Neural progenitor cell (in vitro differentiated cells): ENCODE results near the gene C6orf58. TPM values are rescaled to one million over a fixed set of nuclear protein-coding genes. Genes with fewer than 3 reads are reported as not detected.

Experiments used
- DNase-seq: peaks from one replicate; pipeline ENCODE4 v3.0.0-alpha.2; 2016; ENCODE audit warnings: low spot score
- H2AFZ ChIP-seq: fragments of 200-600 bp; sonication (generic); replicated peaks from 2 replicates; pipeline ENCODE4 v1.6.1; 2016; ENCODE audit warnings: antibody characterized with exemption
- H3F3A ChIP-seq: fragments of 200-600 bp; sonication (generic); 2 replicates; pipeline ENCODE4 v1.6.1; 2016; ENCODE audit warnings: antibody characterized with exemption, low read depth
- H3K27ac ChIP-seq: fragments of 200-600 bp; sonication (generic); 2 replicates; pipeline ENCODE4 v1.5.1; 2016; ENCODE audit warnings: mild to moderate bottlenecking
- H3K27me3 ChIP-seq: fragments of 200-600 bp; sonication (generic); 2 replicates; pipeline ENCODE4 v1.6.1; 2016; ENCODE audit warnings: mild to moderate bottlenecking, moderate library complexity
- H3K36me3 ChIP-seq: fragments of 200-600 bp; sonication (generic); 2 replicates; pipeline ENCODE4 v1.5.1; 2016
- H3K4me1 ChIP-seq: fragments of 200-600 bp; sonication (generic); 2 replicates; pipeline ENCODE4 v1.6.1; 2016; ENCODE audit warnings: mixed run types
- H3K4me2 ChIP-seq: fragments of 200-600 bp; sonication (generic); 2 replicates; pipeline ENCODE4 v1.6.1; 2016
- H3K4me3 ChIP-seq: fragments of 200-600 bp; sonication (generic); 2 replicates; pipeline ENCODE4 v1.5.1; 2016
- H3K79me2 ChIP-seq: fragments of 200-600 bp; sonication (generic); 2 replicates; pipeline ENCODE4 v1.6.1; 2016; ENCODE audit warnings: low read depth
- H3K9ac ChIP-seq: fragments of 200-600 bp; sonication (generic); 2 replicates; pipeline ENCODE4 v1.6.1; 2016
- H3K9me3 ChIP-seq: fragments of 200-600 bp; sonication (generic); 2 replicates; pipeline ENCODE4 v1.5.1; 2016; ENCODE audit warnings: low read depth
- H4K20me1 ChIP-seq: fragments of 200-600 bp; sonication (generic); 2 replicates; pipeline ENCODE4 v1.6.1; 2016; ENCODE audit warnings: low read depth
- H3K27ac Mint-ChIP-seq: 3 replicates; pipeline ENCODE4 v1.8.0; 2021; ENCODE audit warnings: mixed read lengths
- H3K27me3 Mint-ChIP-seq: 2 replicates; pipeline ENCODE4 v1.8.0; 2022; ENCODE audit warnings: low read depth, mild to moderate bottlenecking, inconsistent platforms, moderate library complexity, mixed read lengths; ENCODE audit not compliant: insufficient read depth
- H3K36me3 Mint-ChIP-seq: 3 replicates; pipeline ENCODE4 v1.8.0; 2021; ENCODE audit warnings: mixed read lengths
- H3K4me1 Mint-ChIP-seq: 3 replicates; pipeline ENCODE4 v1.8.0; 2021; ENCODE audit warnings: mixed read lengths
- H3K4me3 Mint-ChIP-seq: 3 replicates; pipeline ENCODE4 v1.8.0; 2021; ENCODE audit warnings: mild to moderate bottlenecking, moderate library complexity, mixed read lengths
- H3K9me3 Mint-ChIP-seq: 3 replicates; pipeline ENCODE4 v1.8.0; 2020; ENCODE audit warnings: mixed read lengths
- EZH2 ChIP-seq: fragments of 200-600 bp; sonication (generic); IDR thresholded peaks from 2 replicates; pipeline ENCODE4 v1.6.1; 2017; ENCODE audit warnings: antibody characterized with exemption, mild to moderate bottlenecking, moderate library complexity
- EZH2phosphoT487 ChIP-seq: fragments of 200-600 bp; sonication (generic); IDR thresholded peaks from 2 replicates; pipeline ENCODE4 v1.6.1; 2017; ENCODE audit warnings: antibody characterized with exemption
- total RNA-seq: library from RNA; depleted of rRNA; stranded (reverse); fragments of >200 nt; gene quantifications from 2 replicates; pipeline ENCODE4 v1.2.3, GENCODE V29; 2015; ENCODE audit warnings: low replicate concordance
- TF ChIP-seq, protein P1 (sequence below): fragments of 200-600 bp; sonication (generic); IDR thresholded peaks from 2 replicates; pipeline ENCODE4 v1.5.1; 2017; ENCODE audit warnings: antibody characterized with exemption, mild to moderate bottlenecking

Gene C6orf58
- total RNA-seq, 1 donor from 2014 or later, result not detected

DNA sequence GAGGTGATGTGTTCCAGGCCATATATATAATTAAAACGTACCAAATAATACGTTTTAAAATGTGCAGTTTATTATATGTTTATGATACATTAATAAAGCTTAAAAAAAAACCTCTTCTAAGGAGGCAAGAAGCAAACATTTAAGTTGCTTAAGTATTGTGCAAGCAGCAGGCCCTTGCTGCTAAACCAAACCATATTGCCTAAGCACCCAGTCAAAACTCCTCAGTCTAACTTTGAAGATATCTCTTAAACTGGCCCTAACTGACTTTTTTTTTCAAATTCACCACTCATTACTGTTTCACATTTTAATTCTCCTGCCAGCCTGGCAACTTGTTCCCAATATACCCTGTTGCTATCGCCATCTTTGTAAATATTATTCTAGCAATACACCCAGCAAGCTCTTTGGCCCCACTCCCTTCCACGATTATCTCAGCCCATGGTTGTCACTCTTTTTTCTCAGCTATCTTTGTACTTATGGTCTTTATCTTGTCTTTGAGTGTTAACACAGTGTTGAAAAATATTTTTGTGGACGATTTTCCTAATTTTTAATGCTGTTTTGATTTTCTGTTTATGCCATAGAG is 60.9 kb downstream of the C6orf58 start:
- no peaks in the 10 kb centered on the region for H3K4me1 ChIP-seq
- no peaks in the 10 kb centered on the region for H3K79me2 ChIP-seq
- no peaks in the 10 kb centered on the region for H3K27me3 Mint-ChIP-seq
- H3K36me3 Mint-ChIP-seq, result no peaks in the 10 kb centered on the region
- TF ChIP-seq EZH2phosphoT487 (no peak), EZH2 (no peak)
- TF ChIP-seq, protein P1, sequence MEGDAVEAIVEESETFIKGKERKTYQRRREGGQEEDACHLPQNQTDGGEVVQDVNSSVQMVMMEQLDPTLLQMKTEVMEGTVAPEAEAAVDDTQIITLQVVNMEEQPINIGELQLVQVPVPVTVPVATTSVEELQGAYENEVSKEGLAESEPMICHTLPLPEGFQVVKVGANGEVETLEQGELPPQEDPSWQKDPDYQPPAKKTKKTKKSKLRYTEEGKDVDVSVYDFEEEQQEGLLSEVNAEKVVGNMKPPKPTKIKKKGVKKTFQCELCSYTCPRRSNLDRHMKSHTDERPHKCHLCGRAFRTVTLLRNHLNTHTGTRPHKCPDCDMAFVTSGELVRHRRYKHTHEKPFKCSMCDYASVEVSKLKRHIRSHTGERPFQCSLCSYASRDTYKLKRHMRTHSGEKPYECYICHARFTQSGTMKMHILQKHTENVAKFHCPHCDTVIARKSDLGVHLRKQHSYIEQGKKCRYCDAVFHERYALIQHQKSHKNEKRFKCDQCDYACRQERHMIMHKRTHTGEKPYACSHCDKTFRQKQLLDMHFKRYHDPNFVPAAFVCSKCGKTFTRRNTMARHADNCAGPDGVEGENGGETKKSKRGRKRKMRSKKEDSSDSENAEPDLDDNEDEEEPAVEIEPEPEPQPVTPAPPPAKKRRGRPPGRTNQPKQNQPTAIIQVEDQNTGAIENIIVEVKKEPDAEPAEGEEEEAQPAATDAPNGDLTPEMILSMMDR, result no peak
- no peaks in the 10 kb centered on the region for H3K36me3 ChIP-seq
- H2AFZ ChIP-seq, result no peak overlapping the region
- no peaks in the 10 kb centered on the region for H3K9me3 Mint-ChIP-seq
- H3K27me3 ChIP-seq, result no peaks in the 10 kb centered on the region
- H3K4me3 ChIP-seq, result no peak overlapping the region
- H3K4me3 Mint-ChIP-seq, result no peak overlapping the region
- no peaks in the 10 kb centered on the region for H4K20me1 ChIP-seq
- DNase-seq, result no peak
- H3F3A ChIP-seq, result no peaks in the 10 kb centered on the region
- H3K9ac ChIP-seq, result no peak overlapping the region
- H3K27ac ChIP-seq, result no peak overlapping the region
- no peak overlapping the region for H3K27ac Mint-ChIP-seq
- H3K4me2 ChIP-seq, result no peak overlapping the region
- no peaks in the 10 kb centered on the region for H3K9me3 ChIP-seq
- no peaks in the 10 kb centered on the region for H3K4me1 Mint-ChIP-seq

Other genes with a start within 250 kb of the C6orf58 start
- gene ECHDC1, start 233.6 kb upstream of the C6orf58 start, total RNA-seq, result 75.9 and 81.9 TPM in 2 replicates
- 2.2 and 9.7 TPM in 2 replicates for gene KIAA0408, start 117.8 kb upstream of the C6orf58 start, total RNA-seq